HL-60/S4 (cell line): Measurements from ENCODE around the gene PLEKHG4B.
"Not testable (repeated sequence)": the region's sequence is repeated elsewhere in the genome, so short reads cannot be mapped to it uniquely, and the experiment has no call there.

ENCODE experiments used
- in situ Hi-C: fragments of 300-500 bp; cut with MboI; formaldehyde crosslinking; loops from 2 replicates; pipeline ENCODE4 v1.14.3; 2022; ENCODE audit warnings: low sequenced_read_pairs

The PLEKHG4B gene

DNA sequence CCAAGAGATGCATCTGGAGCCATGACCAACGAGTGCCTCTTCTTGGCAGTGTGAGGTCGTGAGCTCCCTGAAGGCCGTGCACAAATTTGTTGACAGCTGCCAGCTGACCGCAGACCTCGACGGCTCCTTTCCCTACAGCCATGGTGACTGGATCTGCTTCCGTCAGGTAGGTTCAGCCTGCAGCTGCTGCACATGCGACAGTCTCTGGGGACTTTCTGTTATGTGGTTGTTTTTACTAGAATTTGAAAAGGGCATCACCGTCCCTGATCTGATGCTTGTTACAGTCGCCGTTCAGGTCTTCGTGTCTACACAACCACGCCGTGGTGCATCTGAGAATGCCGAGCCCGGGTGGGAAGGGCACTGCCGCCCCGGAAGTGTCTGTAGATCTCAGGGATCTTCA is 62.9 kb downstream of the PLEKHG4B start:
- in situ Hi-C loops: no loop called here

DNA sequence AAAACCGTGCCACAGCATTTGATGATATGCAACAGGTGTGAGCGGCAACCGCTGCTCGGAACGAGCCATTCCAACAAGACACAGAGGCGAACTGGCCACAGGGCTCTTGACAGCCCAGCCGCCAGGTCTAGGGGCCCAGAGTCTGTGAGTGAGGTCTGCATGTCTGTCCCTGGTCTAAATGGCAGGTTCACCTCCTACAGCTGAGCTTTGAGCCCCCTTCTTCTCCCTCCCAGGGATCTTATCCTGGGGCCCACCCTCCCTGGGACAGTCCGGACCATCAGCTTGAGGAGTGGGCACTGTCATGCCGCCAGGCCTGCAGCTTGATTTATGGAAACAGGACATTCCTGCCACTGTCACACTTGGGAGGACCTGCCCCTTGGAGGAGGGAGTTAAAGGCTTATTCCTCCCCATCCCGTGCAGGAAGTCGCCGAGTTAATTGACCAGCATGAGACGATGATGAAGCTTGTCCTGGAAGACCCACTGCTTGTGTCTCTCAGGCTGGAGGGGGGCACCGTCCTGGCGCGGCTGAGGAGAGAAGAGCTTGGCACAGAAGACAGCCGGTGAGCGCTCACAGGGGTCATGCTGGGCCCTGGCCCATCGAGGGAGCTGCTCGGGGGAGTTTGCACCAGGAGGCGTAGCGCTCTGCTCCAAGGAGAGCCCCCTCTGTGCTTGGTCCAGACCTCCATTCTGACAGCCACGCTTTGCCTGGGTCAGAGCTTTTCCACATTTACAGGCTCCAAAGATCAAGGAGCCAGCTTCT is 63.9 kb downstream of the PLEKHG4B start:
- in situ Hi-C loops: no loop called here

DNA sequence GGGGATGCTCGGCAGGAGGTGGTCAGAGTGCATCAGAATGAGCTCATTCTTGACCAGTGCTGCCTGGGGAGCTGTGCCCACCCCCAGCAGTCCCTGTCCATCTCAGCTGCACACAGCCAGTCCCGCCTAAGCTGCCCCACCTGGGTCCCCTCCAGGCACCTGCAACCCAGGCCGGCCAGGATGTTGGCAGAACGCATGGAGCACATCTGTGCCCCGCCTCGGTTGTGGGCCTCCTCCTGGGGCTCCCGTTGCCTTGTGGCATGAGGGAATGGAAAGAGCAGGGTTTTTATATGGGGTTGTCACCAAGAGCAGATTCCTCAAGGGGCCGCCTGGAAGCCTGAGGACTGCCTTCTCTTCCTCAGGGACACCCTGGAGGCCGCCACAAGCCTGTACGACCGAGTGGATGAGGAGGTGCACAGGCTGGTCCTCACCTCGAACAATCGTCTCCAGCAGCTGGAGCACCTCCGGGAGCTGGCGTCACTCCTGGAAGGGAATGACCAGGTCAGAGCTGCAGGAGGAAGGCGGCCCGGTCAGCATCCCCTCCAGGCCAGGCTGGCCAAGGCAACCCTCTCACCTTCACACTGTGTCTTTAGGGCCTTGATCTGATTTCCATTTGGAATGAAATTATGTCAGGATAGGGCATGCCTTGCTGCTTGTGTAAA is 64.6 kb downstream of the PLEKHG4B start:
- in situ Hi-C loops: no loop called here

- in situ Hi-C loops: no loop called here
Observed at GRCh38 chr5:157126-157715, 65.3 kb downstream of the PLEKHG4B start.

GRCh38 chr5:157801-158200 is 65.8 kb downstream of the PLEKHG4B start:
- in situ Hi-C loops: no loop called here

GRCh38 chr5:158807-159447 is 67.0 kb downstream of the PLEKHG4B start:
- in situ Hi-C loops: no loop called here

DNA sequence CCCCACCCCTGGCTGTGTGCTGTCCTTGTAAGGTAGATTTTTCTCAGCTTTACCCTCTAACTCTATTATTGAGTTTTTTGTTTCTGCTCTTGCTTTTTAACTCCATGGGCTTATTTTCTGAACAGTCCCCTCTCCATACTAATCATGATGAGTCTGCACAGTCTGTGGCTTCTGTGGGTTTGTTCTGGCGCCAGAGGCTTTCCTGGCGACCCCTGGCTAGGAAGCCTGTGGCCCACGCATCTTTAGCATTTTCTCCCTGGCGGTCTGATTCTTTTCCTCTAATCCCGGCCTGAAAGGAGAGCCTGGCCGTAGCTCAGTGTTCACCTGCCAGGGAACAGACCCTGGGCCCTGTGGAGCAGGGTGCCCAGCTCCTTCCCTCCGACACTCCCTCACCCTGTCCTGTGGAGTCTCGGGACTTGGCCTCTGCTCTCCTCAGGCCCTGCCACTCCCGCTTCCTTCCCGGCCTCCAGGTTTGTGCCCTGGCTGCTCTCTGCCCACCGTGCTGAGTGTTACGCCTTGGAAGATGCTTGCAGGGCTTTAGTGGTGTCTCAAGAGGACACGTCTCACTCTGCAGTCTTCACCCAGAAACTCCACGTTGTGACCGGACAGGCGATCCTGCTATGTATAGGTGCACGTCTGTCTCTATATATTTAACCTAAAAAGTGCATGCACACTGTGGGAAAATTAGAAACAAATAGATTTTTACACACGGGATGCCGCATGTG is 67.6 kb downstream of the PLEKHG4B start:
- in situ Hi-C loops: no loop called here

- in situ Hi-C loops: no loop called here
Observed at GRCh38 chr5:160173-160510, 68.2 kb downstream of the PLEKHG4B start.

DNA sequence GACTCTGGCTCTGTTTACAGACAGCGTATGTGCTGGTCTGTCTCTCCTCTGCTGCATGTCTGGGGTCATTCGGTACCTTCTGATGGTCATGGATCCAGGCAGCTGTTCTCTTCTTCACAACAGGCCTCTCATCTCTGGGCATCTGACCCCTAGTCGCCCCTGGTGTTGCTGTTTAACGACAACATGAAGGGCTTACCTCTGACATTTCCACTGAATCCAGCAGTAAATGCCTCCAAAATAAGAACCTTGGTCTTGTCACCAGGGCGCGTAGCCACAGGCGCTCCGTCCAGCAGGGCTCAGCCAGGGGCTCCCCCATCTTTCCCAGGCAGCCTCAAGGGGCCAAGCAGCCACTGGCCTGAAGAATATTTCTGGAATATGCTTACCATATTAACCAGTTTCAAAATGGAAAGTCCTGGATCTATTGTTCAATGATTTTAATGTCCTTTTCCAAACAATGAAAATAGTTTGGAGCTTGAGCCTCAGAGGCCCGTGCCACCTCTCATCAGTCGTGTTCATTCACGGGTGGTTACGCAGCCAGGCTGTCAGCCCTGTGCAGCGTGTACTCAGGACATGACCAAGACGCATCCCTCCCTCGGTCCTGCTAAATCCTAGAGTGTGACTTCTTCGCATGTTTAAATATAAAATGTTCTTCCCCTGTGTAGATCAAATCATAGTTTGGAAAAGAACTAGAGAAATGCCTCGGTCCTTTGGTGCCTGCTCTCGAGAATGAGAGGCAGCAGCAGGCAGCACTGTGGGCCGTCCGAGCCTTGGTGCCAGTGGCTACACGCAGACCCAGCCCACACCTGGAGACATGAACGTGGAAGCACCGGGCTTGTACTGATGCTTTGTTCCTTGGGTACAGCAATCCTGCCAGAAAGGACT is 69.2 kb downstream of the PLEKHG4B start:
- in situ Hi-C loops: no loop called here

GRCh38 chr5:161803-162110 is 69.8 kb downstream of the PLEKHG4B start:
- in situ Hi-C loops: no loop called here

GRCh38 chr5:162190-162564 is 70.2 kb downstream of the PLEKHG4B start:
- in situ Hi-C loops: no loop called here

DNA sequence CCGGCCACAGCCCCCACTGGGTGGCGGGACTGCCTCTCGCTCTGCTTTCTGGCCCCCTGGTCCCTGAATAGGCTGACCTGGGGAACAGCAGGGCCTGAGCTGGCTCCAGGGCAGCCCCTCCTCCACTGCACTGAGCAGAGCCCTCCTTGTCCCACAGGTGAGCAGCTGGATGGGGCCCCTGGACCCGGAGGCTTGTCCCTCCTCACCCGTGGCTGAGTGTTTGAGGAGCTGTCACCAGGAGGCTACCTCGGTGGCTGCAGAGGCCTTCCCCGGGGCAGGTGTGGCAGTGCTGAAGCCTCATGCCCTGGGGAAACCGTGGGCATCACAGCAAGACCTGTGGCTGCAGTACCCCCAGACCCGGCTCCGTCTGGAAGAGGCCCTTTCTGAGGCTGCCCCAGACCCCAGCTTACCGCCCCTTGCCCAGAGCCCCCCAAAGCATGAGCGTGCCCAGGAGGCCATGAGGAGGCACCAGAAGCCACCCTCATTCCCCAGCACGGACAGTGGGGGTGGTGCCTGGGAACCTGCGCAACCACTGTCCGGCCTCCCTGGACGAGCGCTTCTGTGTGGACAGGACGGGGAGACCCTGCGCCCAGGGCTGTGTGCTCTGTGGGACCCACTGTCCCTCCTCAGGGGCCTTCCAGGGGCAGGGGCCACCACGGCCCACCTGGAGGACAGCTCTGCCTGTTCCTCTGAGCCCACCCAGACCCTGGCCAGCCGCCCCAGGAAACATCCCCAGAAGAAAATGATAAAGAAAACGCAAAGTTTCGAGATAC is 70.8 kb downstream of the PLEKHG4B start:
- in situ Hi-C loops: no loop called here

DNA sequence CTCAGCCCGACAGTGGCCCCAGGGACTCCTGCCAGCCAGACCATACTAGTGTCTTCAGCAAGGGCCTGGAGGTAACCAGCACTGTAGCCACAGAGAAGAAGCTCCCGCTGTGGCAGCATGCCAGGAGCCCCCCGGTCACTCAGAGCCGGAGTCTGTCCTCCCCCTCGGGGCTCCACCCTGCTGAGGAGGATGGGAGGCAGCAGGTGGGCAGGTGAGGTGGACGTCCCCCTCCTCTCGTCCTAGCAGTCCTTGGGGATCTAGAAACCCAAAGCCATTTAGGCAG is 71.3 kb downstream of the PLEKHG4B start:
- in situ Hi-C loops: no loop called here

GRCh38 chr5:163841-164240 is 71.9 kb downstream of the PLEKHG4B start:
- in situ Hi-C loops: no loop called here

GRCh38 chr5:164244-164643 is 72.3 kb downstream of the PLEKHG4B start:
- in situ Hi-C loops: no loop called here

DNA sequence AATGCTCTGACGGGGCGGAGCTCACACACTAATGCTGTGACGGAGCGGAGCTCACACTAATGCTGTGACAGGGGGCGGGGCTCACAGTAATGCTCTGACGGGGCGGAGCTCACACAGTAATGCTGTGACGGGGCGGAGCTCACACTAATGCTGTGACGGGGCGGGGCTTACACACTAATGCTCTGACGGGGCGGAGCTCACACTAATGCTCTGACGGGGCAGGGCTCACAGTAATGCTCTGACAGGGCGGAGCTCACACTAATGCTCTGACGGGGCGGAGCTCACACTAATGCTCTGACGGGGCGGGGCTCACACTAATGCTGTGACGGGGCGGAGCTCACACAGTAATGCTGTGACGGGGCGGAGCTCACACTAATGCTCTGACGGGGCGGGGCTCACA is 72.8 kb downstream of the PLEKHG4B start:
- in situ Hi-C loops: not testable (repeated sequence)

GRCh38 chr5:166441-167372 is 74.7 kb downstream of the PLEKHG4B start:
- in situ Hi-C loops: no loop called here

GRCh38 chr5:167511-167910 is 75.5 kb downstream of the PLEKHG4B start:
- in situ Hi-C loops: no loop called here
